Left renal pelvis (tissue), 4 donors: ENCODE measurements around the gene C1orf52. TPM values are rescaled to one million over a fixed set of nuclear protein-coding genes. Genes with fewer than 3 reads are reported as not detected.

Source experiments
- DNase-seq, 4 donors: peaks; one replicate each; pipeline ENCODE4 v3.0.0-alpha.2; 2013; ENCODE audit warnings: low read depth in 4 of 4, low spot score in 3 of 4
- polyA plus RNA-seq, 4 donors: library from polyadenylated mRNA; unstranded; fragments of 120-200 nt; gene quantifications; one replicate each; pipeline ENCODE4 v1.2.1, GENCODE V29; 2013; ENCODE audit not compliant: insufficient read length in 4 of 4

The C1orf52 gene
- polyA plus RNA-seq, 4 donors = 40.3 to 45.4 (median 41.9) TPM

DNA sequence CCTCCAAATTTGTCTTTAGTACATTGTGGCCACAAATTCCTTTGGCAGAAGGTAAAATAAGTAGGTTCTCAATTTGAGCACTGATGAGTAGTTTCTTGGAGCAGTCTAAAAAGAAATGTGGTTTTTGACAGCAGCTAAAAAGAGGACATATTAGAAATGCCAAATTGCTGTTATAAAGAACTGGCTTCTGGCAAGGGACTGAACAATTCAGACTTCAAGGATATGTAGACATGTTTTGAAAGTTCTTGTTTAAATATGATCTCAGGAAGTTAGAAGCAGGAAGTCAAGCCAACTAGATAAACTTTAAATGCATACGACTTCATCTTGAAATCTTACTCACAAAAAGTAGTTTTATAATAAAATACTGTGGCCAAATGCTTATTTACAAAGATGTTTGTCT lies 18.8 kb downstream of the C1orf52 start:
- no peak for DNase-seq

DNA sequence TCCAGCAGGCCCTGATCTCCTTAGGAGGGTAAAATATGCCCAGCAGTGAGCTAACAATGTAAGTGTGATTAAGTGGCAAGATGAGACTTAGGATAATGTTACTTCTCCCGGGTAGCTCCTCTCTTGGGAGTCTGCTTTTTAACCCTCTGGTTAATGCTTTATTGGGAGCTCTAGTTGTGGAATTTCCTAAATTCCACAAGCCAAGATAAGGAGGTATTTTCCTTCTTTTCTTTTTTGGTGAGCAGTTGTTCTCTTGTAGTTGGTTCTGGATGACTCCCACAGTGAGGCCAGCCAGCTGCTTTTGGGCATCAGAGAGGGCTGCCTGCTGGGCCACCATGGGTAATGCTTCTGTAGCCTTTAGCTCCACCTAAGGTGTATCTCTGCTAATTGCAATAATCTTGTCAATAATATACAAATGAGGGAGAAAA lies 19.3 kb downstream of the C1orf52 start:
- DNase-seq = no peak

DNA sequence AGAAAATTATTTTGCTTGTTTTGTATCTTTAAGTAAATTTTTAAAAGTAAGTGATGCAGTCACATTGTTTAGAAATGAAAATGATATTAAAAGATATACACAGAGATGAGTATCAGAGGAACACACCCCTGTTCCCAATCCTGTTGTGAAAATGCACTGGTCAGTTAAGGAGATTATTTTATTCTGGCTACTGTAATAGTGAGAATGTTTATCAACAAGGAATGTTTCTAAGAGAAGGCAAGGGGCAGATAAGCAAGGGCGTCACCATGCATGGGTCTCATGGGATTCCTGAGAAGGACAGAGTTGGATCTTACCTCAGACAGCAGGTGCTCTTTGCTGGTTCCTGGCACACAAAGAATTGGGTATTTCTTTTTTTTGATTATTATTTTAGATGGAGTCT lies 21.8 kb downstream of the C1orf52 start:
- no peak for DNase-seq

DNA sequence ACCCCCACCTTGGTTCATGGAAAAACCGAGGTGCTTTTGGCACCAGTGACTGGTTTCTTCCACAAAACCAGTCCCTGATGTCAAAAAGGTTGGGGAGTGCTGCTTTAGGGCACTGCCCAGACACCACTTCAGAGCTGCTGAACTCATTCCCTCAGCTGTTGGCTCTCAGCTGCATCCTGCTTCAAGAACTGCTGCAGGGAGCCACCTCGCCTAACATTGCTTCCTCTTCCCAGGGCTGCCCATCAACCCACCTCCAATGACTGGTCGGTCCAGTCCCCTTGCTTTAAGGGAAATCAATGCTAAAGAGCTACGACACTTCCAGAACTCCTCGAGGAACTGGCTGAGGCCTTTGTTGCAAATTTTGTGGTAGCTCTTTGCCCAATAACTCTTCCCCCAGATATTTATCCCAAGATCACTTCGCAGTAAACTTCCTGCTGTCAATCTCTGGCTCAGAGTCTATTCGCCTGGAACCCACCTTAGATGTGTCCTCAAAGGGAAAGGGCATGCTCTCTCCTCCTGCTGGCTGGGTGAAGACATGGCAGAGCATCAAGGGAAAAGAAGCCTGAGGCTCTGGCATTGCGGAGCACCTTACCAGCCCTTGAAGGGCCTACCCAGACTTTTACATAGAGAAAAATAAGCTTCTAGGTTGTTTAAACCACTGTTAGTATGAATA lies 29.0 kb downstream of the C1orf52 start:
- no peak for DNase-seq

DNA sequence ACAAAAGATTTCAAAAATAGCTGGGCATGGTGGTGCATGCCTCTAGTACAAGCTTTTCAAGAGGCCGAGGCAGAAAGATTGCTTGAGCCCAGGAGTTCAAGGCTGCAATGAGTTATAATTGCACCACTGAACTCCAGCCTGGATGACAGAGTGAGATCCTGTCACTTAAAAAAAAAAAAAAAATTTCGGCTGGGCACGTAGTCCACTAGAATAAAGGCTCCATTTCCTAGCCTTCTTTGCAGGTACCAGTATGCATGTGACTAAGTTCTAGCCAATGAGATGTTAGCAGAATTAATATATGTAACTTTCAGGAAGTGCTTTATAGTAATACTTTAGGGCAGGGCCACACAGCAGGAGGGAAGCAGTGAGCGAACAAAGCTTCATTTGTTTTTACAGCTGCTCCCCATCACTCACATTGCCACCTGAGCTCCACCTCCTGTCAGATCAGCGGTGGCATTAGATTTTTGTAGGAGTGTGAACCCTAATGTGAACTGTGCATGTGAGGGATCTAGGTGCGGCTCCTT lies 29.8 kb downstream of the C1orf52 start:
- no peak for DNase-seq

DNA sequence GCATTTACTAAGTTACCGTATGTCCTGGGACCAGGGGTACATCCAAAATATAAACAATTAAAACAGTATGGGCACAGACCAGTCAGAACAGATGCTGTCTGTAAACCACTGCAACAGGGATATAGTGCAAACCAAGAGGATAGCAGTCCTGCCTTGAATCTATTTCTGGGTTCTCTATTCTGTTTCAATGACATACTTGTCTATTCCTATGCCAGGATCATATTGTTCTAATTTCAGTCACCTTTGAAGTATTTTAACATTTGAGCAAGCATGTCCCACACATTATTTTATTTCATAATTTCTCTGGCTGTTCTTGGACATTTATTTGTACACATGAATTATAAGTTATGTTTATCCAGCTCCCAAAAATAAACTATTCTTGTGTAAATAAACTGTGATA lies 30.5 kb downstream of the C1orf52 start:
- DNase-seq = no peak

- no peak for DNase-seq
Measured at GRCh38 chr1:85225624-85226380, 33.7 kb downstream of the C1orf52 start.

- no peak for DNase-seq
Measured at GRCh38 chr1:85224734-85225623, 34.5 kb downstream of the C1orf52 start.

DNA sequence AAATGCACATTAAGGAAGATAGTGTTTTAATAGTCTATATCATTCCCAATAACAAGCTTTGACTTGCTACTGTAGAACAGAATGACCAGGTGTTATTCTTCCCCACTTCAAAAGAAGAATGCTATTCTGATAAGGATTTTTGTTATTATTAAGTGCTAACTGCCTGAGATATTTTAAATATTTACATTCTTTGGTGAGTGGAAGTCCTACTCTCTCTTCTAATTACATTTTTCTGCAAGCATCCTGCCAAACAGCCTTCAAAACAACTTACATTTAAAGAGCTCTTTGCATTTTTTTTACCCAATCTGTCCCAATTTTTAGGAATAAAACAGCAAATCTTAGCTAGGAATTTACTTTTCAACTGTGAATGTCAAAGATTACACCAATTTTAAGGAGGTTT lies 35.2 kb downstream of the C1orf52 start:
- no peak for DNase-seq

- no peak for DNase-seq
Measured at GRCh38 chr1:85223334-85223733, 36.1 kb downstream of the C1orf52 start.

DNA sequence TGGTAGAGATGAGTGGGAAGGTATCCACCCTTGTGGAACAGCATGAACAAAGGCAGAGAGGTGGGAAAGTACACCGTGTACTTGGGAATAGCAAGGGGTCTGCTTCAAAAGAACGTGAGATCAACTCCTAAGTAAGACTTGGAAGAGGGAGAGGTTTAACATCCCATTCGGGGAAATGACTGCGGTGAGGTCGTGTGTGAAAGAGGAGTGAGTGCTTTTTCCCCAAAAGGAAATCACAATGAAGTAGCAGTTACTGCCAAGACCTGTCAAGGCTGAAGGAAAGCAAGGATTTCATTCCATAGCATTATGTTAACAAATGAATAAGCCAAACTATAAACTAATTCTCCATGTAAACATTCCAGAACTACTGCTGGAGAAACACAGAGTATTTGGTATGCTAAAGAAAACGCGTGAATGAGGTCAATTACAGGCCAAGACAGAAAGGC lies 38.7 kb downstream of the C1orf52 start:
- no peak for DNase-seq

GRCh38 chr1:85219853-85220610 lies 39.4 kb downstream of the C1orf52 start:
- DNase-seq = no peak

- DNase-seq = no peak
Measured at GRCh38 chr1:85216697-85217096, 42.8 kb downstream of the C1orf52 start.

DNA sequence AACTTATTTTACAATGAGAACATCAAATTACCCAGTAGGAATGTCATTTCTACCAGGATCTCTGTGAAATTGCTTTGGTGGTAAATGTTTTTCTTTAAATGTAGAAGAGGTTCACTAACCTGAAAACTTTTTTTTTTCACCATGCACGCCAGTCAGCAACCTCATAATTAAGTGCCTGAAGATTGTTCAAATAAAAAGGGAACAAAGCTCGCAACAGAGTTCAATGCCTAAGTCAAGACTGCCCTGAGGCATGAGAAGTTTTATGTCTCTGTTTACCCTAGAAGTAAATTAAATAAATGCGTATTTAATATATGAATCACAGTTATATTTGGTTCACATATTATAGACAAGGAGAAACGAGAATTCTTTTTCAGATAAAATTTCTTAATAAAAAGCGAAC lies 44.8 kb downstream of the C1orf52 start:
- DNase-seq = no peak

DNA sequence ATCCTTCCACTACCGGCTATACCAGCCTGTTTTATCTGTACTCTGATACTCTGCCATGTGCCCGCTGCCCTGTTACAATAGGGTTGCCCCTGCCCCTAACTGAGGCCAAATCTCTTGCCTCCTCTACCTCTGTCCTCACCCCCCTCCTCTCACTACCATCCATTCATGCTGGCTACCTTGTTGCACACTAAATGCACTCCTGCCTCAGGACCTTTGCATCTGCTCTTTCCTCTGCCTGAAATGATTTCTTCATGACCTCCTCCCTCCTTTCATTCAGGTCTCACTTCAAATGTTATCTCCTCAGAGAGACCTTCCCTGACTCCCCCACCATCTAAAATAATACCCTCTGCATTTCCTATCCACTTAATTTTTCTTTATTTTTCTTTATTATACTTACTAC lies 51.0 kb downstream of the C1orf52 start:
- no peak for DNase-seq

DNA sequence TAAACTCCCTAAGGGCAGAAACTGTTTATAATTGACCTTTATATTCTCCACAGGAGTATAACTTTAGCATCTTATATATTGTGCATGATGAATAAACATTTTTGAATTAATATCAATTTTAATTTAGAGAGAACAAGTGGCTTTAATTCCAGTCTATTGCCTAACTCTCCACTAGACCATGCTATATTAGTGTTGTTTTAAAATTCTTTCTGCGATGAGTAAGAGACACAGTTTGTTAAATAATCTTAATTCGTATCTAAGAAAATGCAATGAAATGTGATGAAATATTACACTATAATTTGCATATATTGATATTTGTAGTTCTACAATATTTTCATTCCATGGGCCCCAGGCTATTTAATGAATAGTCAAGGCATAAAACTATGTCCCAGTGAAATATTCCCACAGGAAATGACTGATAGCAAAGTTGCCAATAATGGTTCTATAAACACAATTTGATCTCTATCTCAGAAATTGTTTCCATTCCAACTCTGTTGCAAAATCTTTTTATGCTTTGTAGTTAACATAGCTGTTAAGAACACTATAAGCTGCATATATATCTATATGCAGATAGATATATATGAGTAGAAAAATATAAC lies 55.8 kb downstream of the C1orf52 start:
- DNase-seq = no peak

DNA sequence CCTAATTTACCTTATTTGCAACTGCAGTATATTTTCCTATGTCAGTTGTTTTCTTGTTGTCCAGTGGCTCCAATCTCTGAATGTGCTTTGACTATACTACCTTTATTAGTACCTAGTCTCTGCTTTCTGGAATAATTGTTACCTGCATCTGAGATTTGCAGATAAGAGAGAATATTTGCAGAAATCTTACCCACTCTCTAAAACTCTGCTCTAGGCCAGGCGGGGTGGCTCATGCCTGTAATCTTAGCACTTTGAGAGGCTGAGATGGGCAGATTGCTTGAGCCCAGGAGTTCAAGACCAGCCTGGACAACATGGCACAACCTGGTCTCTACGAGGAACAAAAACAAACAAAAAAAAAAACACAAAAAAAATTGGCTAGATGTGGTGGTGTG lies 56.6 kb downstream of the C1orf52 start:
- no peak for DNase-seq

GRCh38 chr1:85202092-85202863 lies 57.2 kb downstream of the C1orf52 start:
- peak in 1 of 4 donors; percentile 33 for DNase-seq
